HEK293T (cell line): ENCODE measurements around the gene SDR42E1.

ENCODE experiments used
- ARNT ChIP-seq: fragments of 450-650 bp; IDR thresholded peaks from 2 replicates; pipeline ENCODE4 v1.6.1; 2017; ENCODE audit warnings: mild to moderate bottlenecking
- BHLHE40 ChIP-seq: fragments of 450-650 bp; IDR thresholded peaks from 2 replicates; pipeline ENCODE4 v1.6.1; 2016; ENCODE audit warnings: mild to moderate bottlenecking, moderate library complexity, borderline replicate concordance
- FOXA1 ChIP-seq: fragments of 450-650 bp; IDR thresholded peaks from 2 replicates; pipeline ENCODE4 v1.6.1; 2016; ENCODE audit warnings: mild to moderate bottlenecking
- SP1 ChIP-seq: fragments of 450-650 bp; IDR thresholded peaks from 2 replicates; pipeline ENCODE4 v1.6.1; 2017
- SUZ12 ChIP-seq: fragments of 450-650 bp; IDR thresholded peaks from 2 replicates; pipeline ENCODE4 v1.6.1; 2016; ENCODE audit warnings: mild to moderate bottlenecking
- TARDBP ChIP-seq: fragments of 450-650 bp; IDR thresholded peaks from 2 replicates; pipeline ENCODE4 v1.6.1; 2016
- TF ChIP-seq, protein P1 (sequence below): fragments of 450-650 bp; IDR thresholded peaks from 2 replicates; pipeline ENCODE4 v1.6.1; 2016

DNA sequence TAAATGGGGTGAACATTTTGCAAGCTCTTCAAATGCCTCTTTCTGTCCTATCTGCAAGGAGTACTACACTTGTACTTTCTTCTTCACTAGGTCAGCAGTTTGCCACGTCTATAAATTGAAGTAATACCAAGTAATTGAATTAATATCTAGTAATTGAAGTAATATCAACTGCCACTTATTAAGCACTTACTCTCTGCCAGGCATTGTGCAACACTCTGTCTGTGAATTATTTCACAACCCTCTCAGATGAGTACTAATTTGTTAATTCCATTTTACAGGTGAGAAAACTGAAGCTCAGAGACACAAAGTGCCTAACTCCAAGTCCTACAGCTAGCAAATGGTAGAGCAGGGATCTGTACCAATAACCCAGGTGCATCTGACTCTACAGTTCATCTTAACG is 4.1 kb downstream of the SDR42E1 start:
- TF ChIP-seq, protein P1, sequence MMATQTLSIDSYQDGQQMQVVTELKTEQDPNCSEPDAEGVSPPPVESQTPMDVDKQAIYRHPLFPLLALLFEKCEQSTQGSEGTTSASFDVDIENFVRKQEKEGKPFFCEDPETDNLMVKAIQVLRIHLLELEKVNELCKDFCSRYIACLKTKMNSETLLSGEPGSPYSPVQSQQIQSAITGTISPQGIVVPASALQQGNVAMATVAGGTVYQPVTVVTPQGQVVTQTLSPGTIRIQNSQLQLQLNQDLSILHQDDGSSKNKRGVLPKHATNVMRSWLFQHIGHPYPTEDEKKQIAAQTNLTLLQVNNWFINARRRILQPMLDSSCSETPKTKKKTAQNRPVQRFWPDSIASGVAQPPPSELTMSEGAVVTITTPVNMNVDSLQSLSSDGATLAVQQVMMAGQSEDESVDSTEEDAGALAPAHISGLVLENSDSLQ: no peak
- TF ChIP-seq BHLHE40: no peak
- TF ChIP-seq ARNT: no peak
- no peak for TF ChIP-seq SUZ12
- TF ChIP-seq SP1: no peak
- no peak for TF ChIP-seq FOXA1
- TF ChIP-seq TARDBP: no peak
